Skeletal muscle tissue (tissue), 4 donors: ENCODE results near the gene WNT11. TPM values are rescaled to one million over a fixed set of nuclear protein-coding genes. Genes with fewer than 3 reads are reported as not detected.

Experiments used
- H3K27ac ChIP-seq: one replicate; pipeline ENCODE4 v1.7.0; 2013; ENCODE audit warnings: mild to moderate bottlenecking, low read depth, low read length, inconsistent platforms
- H3K27me3 ChIP-seq, 3 donors: one replicate each; pipeline ENCODE4 v1.7.0; 2013; ENCODE audit warnings: low read length in 3 of 3; ENCODE audit not compliant: control insufficient read depth in 3 of 3, insufficient read depth in 3 of 3
- H3K36me3 ChIP-seq, 3 donors: one replicate each; pipeline ENCODE4 v1.7.0; 2013; ENCODE audit warnings: low read length in 3 of 3; ENCODE audit not compliant: control insufficient read depth in 3 of 3, insufficient read depth in 3 of 3
- H3K4me1 ChIP-seq, 3 donors: one replicate each; pipeline ENCODE4 v1.7.0; 2013; ENCODE audit warnings: low read length in 3 of 3, mild to moderate bottlenecking in 3 of 3; ENCODE audit not compliant: control insufficient read depth in 3 of 3, insufficient read depth in 3 of 3
- H3K4me3 ChIP-seq, 3 donors: one replicate each; pipeline ENCODE4 v1.7.0; 2013; ENCODE audit warnings: low read length in 3 of 3
- H3K9ac ChIP-seq, 3 donors: one replicate each; pipeline ENCODE4 v1.7.0; 2013; ENCODE audit warnings: low read length in 3 of 3, mild to moderate bottlenecking in 3 of 3, moderate library complexity in 2 of 3, low read depth in 1 of 3
- H3K9me3 ChIP-seq, 3 donors: one replicate each; pipeline ENCODE4 v1.7.0; 2013; ENCODE audit warnings: low read length in 3 of 3; ENCODE audit not compliant: control insufficient read depth in 3 of 3
- total RNA-seq: library from RNA; depleted of rRNA; stranded (reverse); fragments of >200 nt; gene quantifications from one replicate; pipeline ENCODE4 v1.2.3, GENCODE V29; 2014
- donor health status: Osteomylitis.

The WNT11 gene
- total RNA-seq, 1 donor from 2014 or later, result 18.3 TPM

DNA sequence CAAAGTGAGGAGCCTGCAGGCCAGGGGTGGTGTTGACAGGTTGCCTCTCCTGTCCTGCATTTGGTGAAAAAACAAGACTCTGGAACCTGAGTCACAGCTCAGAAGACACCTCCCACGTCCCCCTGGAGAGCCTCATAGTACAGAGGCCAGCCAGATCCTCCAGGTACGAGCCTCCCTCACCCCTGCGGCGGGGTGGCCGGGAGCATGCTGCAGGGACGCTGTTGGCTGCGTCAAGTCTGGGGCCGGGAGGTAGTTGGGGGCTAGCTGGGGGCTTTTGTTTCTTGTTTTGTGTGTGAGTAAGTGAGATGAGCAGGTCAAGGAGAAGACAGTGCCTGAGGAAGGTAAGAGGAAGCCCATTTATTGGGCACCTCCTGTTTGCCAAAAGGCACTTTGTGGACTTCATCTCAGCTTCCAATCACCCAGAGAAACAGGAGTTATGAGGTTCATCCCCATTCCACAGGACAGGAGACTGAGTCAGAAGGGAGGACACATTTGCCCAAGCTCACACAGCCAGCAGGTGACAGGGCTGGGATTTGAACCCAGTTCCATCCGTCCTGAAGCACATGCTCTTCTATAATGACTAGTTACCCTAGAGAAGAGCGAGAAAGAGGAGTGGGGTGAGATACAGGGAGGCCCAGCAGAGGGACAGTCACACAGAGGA lies 18.3 kb upstream of the WNT11 start:
- H3K4me1 ChIP-seq, result peaks cover 17 to 20% (median 18%) of the 10 kb centered on the region in 3 donors
- no peaks in the 10 kb centered on the region for H3K9me3 ChIP-seq
- peak overlapping the region; percentile 66 for H3K27ac ChIP-seq
- H3K9ac ChIP-seq, result peak overlapping the region in 2 of 3 donors; percentile 18 to 68
- peak overlapping the region in 2 of 3 donors; percentile 13 to 63 for H3K4me3 ChIP-seq
- H3K36me3 ChIP-seq, result no peaks in the 10 kb centered on the region
- H3K27me3 ChIP-seq, result peaks cover 0 to 5% (median 0%) of the 10 kb centered on the region in 3 donors

DNA sequence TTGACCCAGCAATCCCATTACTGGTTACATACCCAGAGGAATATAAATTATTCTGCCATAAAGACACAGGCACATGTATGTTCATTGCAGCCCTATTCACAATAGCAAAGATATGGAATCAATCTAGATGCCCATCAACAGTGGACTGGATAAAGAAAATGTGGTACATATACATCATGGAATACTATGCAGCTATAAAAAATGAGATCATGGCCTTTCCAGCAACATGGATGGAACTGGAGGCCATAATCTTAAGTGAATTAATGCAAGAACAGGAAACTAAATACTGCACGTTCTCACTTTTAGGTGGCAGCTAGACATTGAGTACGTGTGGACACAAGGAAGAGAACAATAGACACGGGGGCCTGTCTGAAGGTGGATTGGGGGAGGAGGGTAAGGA lies 15.1 kb upstream of the WNT11 start:
- no peak overlapping the region for H3K4me3 ChIP-seq
- no peaks in the 10 kb centered on the region for H3K9me3 ChIP-seq
- H3K27me3 ChIP-seq, result peaks cover 0 to 11% (median 3%) of the 10 kb centered on the region in 3 donors
- no peak overlapping the region for H3K27ac ChIP-seq
- no peak overlapping the region for H3K9ac ChIP-seq
- H3K36me3 ChIP-seq, result no peaks in the 10 kb centered on the region
- peaks cover 13 to 22% (median 17%) of the 10 kb centered on the region in 3 donors for H3K4me1 ChIP-seq

DNA sequence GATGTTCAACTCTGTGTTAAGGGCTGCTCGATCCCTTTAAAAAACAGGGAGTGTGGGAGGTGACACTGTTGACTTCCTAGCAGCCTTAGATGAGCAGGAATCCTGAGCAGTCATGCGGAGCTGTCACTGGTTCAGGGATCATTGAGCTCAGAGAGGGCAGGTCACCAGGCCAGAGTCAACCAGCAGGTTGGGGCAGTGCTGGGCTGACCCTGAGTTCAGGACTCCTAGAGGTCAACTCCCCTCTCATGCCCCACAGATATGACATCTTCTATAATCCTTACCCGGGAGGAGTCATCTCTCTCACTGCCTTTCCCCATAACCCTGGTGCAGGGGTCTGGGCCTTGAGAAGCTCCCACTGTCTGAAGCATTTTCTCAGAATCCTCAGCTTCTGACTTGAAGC lies 12.9 kb upstream of the WNT11 start:
- H3K9ac ChIP-seq, result no peak overlapping the region
- H3K4me1 ChIP-seq, result peaks cover 0 to 7% (median under 1%) of the 10 kb centered on the region in 3 donors
- peaks cover 0 to 11% (median 3%) of the 10 kb centered on the region in 3 donors for H3K27me3 ChIP-seq
- no peaks in the 10 kb centered on the region for H3K36me3 ChIP-seq
- no peak overlapping the region for H3K27ac ChIP-seq
- no peak overlapping the region for H3K4me3 ChIP-seq
- H3K9me3 ChIP-seq, result no peaks in the 10 kb centered on the region

DNA sequence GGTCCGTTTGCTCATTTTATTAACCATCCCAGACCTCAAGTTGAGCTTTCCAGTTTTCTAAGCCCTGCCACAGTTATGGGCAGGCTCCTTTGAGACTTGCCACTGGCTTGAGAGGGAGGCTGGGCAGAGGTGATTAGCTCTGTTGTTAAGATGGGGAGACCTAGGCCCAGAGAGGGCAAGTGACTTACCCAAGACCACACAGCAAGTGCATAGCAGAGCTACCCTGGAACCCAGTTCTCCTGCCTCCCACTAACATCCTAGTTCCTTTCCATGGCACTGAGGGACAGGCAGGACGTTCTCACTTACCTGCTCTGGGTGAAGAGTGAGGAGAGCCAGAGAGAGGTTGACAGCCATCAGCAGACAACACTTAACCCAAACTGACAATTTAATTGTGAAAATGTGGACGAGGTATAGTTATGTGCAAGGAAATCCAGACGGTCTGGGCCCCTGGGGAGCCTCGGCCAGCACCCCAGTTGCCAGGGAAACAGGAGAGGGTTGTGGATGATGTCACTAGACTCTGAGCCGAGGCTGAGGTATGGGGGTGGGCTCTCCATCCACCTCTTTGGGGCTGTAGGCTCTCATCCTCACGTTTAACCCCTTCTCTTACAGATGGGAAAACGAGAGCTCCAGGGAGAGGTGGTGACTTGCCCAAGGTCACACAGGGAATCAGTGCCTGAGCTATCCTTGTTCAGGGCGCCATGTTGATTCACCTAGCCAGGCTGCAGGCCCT lies 12.3 kb upstream of the WNT11 start:
- H3K4me1 ChIP-seq, result peaks cover 0 to 7% (median 0%) of the 10 kb centered on the region in 3 donors
- H3K27ac ChIP-seq, result no peak overlapping the region
- no peaks in the 10 kb centered on the region for H3K36me3 ChIP-seq
- no peak overlapping the region for H3K4me3 ChIP-seq
- peak overlapping the region in 1 of 3 donors; percentile 8 for H3K9ac ChIP-seq
- H3K9me3 ChIP-seq, result no peaks in the 10 kb centered on the region
- peaks cover 0 to 11% (median 3%) of the 10 kb centered on the region in 3 donors for H3K27me3 ChIP-seq

DNA sequence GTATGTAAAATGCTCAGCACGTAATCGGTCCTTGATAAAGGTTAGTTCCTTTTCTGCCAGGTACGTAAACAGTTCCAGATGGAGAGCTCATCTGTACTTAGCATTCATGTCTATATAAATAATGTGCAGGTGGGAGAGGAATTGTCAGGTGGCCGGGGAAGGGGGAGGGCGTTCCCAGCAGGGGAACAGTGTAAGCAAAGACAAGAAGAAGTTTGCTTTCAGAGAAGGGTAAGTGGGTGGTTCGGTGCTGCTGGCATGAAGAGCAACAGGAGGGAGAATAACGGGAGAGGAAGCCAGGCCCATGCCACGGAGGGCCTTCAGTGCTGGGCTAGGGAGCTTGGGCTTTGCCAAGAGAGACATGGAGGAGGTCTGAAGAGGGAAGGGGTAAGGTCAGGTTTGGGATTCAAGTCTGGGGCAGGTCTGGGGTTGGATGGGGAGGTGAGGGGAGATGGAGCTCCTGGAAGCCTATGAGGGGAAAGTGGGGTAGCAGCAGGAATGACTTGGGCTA lies 11.4 kb upstream of the WNT11 start:
- no peaks in the 10 kb centered on the region for H3K36me3 ChIP-seq
- no peak overlapping the region for H3K27ac ChIP-seq
- no peak overlapping the region for H3K9ac ChIP-seq
- H3K27me3 ChIP-seq, result peaks cover 0 to 11% (median 3%) of the 10 kb centered on the region in 3 donors
- H3K9me3 ChIP-seq, result no peaks in the 10 kb centered on the region
- no peak overlapping the region for H3K4me3 ChIP-seq
- H3K4me1 ChIP-seq, result peaks cover 0 to 7% (median 0%) of the 10 kb centered on the region in 3 donors

DNA sequence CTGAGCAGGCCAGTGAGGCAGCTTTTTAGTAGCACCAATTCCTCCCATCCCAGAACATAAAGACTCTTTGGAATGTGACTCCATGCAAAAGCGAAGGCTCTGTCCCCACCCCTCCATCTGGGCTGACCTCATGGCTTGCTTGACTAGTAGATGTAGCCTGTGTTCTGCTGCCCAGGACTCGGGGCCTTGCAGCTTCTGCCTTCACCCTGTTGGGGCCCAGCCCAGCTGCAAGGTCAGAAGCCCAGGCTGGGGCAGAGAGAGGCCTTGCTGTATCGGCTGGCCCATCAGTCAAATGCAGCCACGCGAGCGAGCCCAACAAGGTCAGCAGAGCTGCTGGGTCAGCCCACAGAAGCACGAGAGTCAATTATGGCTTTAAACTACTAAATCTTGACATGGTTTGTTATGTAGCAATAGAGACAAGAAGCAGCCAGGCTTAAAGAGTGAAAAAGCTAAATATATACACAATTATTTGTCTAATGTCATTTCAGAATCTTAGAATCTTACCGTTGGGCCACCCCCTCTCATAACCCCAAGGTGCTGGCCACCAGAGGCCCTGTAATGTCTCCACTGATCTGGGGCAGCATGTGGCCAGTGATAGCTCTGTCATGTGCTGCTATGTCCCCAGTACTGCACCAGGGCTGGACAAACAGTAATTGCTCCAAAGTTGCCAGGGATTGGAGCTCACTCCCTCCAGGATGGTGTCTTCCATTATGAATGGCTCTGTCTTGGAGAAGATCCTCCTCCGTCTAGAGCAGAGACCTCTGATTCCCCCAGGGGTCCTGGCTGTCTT lies 10.4 kb upstream of the WNT11 start:
- Histone ChIP-seq H3K9me3 (no peaks in the 10 kb centered on the region), H3K4me1 (peaks cover 0 to 7% (median 0%) of the 10 kb centered on the region in 3 donors), H3K9ac (peak overlapping the region in 2 of 3 donors; percentile 20 to 54), H3K27ac (no peak overlapping the region), H3K4me3 (no peak overlapping the region), H3K36me3 (no peaks in the 10 kb centered on the region), H3K27me3 (peaks cover 0 to 12% (median 3%) of the 10 kb centered on the region in 3 donors)

DNA sequence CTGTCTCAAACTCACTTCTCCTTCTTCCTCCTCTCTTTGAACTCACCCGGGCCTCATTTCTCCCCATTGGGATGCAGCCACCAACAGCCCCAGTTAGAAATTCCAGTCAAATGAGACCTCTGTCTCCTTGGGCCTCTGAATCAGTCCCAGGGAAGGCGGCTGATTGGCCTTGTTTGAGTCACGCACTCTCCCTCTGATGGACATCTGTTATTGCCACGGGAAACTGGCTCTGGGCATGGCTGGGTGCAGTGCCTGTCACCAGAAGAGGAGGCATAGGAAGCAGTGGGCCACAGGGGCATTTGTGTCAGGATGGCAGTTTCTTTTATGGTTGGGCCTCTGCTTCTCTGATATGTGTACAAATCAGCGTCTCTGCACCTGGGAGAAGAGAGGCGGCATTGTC lies 9.6 kb upstream of the WNT11 start:
- peaks cover 0 to 8% (median 5%) of the 10 kb centered on the region in 3 donors for H3K4me1 ChIP-seq
- H3K9ac ChIP-seq, result no peak overlapping the region
- no peaks in the 10 kb centered on the region for H3K9me3 ChIP-seq
- no peak overlapping the region for H3K27ac ChIP-seq
- peaks cover 0 to 14% (median 3%) of the 10 kb centered on the region in 3 donors for H3K27me3 ChIP-seq
- no peaks in the 10 kb centered on the region for H3K36me3 ChIP-seq
- H3K4me3 ChIP-seq, result no peak overlapping the region

DNA sequence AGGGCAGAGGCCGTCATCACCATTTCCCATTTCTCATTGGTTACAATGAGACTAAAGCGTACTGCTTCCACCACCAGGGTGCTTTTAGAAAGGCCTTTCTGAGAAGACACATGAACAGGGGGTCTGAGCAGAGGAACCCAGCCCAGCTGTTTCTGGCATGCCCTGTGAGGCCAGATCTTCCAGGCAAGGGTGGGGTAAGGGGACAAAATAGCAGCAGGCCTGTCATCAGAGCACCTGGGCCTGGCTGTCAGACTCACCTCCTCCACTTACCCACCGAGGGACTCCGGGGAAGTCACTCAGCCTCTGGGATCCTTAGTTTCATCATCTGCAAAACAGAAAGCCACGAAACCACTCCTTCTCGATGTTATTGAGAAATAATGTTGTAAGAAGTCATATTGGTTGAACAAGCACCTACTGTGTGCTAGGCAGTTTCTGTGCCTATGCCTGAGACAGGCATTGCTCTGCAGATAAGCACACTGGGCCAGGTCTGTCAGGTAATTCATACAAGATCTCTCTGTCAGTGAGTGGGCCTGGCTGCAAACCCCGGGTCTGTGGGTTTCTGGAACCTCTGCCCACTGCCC lies 8.8 kb upstream of the WNT11 start:
- no peak overlapping the region for H3K9ac ChIP-seq
- H3K4me3 ChIP-seq, result no peak overlapping the region
- H3K27ac ChIP-seq, result no peak overlapping the region
- peaks cover 3 to 10% (median 7%) of the 10 kb centered on the region in 3 donors for H3K4me1 ChIP-seq
- H3K36me3 ChIP-seq, result no peaks in the 10 kb centered on the region
- no peaks in the 10 kb centered on the region for H3K9me3 ChIP-seq
- peaks cover 0 to 9% (median 3%) of the 10 kb centered on the region in 3 donors for H3K27me3 ChIP-seq

DNA sequence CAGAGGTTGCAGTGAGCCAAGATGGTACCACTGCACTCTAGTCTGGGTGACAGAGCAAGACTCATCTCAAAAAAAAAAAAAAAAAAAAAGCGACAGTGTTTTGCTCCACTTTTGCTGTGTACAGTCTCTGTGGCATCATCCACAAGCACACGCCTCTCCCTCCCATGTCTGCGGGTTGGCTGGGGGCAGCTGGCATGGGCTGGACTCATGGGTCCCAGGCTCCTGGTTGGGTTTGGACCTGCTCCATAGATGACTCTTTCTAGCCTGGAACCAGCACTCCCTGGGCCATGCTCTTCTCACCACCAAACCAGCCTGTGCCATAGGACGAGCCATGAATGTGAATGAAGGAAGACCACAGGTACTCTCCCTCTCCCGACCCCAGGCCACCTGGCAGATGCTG lies 7.9 kb upstream of the WNT11 start:
- H3K9me3 ChIP-seq, result no peaks in the 10 kb centered on the region
- no peak overlapping the region for H3K9ac ChIP-seq
- H3K27ac ChIP-seq, result no peak overlapping the region
- peaks cover 3 to 10% (median 7%) of the 10 kb centered on the region in 3 donors for H3K4me1 ChIP-seq
- no peak overlapping the region for H3K4me3 ChIP-seq
- peaks cover 0 to 6% (median 3%) of the 10 kb centered on the region in 3 donors for H3K27me3 ChIP-seq
- no peaks in the 10 kb centered on the region for H3K36me3 ChIP-seq
